ENCODE results near the gene CAMK1D.
"Not testable (repeated sequence)": the region's sequence is repeated elsewhere in the genome, so short reads cannot be mapped to it uniquely, and the experiment has no call there.

The CAMK1D gene

DNA sequence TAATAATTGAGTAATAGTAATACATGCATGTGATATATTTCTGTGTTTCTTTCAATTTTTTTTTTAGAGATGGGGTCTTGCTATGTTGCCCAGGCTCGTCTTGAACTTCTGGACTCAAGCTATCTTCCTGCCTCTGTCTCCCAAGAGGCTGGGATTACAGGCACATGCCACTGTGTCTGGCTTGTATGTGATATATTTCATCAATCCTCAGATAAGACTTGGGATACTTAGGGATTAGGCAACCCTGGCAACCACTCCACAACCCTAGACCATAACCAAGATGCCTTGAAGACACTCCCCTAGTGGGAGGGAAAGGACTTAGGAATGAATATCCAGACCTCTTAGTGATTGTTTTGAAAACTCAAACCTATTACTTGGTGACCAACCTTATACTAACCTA, 497.4 kb downstream of the CAMK1D start:
- DNase-seq (ENCODE audit: low read depth in 2 of 2) = no peak

DNA sequence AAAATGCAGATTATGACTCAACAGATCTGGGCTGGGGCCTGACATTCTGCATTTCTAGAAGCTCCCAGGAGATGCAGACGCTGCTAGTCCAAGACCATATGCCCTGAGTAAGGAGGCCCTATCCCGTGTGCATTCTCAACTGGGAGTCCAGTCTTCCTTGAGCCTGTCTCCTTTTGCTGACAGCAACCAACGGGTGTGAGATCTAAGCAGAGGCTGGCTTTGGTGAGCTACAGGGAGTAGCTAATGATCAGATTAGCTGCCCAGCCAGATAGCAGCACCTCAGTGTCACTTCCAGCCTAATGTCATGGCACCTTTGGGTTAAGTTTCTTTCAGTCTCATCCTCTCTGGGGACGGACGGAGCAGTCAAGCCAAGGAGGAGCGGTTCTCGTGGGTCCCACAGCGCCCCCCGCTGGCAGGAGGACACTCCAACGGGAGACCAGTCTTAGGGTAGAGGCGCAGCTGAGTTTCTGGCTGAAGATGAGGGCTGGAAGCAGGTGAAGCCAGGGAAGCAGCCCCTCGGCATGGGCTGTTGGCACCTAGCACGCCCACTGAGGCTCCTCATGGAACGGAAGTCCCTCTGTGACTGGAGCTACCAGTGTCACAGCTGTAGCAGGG, 498.1 kb downstream of the CAMK1D start:
- DNase-seq (ENCODE audit: low read depth in 2 of 2) = no peak

DNA sequence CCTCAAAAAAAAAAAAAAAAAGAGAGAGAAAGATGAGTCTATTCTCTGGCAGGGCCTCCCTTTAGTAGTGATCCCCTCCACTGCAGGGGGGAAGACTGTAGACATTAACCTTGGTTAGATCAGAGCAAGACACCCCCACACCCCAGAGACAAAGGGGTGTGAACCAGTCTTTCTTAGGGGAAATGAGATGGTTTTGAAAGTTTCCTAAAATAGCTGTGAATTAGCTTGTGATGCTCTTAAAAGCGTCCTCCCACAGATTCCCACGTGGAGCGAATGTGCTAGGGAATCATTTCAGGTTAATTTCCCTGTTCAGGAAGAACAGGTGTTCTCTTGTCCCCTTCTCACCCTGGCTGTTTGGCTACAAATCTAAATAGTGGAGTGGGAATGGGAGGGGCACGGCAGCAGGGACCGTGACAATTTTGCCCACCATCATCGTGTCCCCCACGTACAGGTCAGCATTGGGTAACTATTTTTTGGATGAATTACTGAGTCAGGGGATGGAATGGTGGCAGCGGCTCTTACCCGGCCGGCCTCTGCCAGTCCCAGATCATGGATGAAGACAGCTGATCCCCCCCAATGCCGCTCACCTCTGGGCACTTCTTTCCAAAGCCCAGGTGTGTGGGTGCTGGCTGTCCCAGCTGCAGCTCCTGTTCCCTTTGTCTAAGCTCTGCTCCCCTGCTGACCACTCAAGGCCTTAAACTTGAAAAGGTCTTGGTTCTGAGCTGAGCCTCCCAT, 499.3 kb downstream of the CAMK1D start:
- DNase-seq (ENCODE audit: low read depth in 2 of 2) = no peak

DNA sequence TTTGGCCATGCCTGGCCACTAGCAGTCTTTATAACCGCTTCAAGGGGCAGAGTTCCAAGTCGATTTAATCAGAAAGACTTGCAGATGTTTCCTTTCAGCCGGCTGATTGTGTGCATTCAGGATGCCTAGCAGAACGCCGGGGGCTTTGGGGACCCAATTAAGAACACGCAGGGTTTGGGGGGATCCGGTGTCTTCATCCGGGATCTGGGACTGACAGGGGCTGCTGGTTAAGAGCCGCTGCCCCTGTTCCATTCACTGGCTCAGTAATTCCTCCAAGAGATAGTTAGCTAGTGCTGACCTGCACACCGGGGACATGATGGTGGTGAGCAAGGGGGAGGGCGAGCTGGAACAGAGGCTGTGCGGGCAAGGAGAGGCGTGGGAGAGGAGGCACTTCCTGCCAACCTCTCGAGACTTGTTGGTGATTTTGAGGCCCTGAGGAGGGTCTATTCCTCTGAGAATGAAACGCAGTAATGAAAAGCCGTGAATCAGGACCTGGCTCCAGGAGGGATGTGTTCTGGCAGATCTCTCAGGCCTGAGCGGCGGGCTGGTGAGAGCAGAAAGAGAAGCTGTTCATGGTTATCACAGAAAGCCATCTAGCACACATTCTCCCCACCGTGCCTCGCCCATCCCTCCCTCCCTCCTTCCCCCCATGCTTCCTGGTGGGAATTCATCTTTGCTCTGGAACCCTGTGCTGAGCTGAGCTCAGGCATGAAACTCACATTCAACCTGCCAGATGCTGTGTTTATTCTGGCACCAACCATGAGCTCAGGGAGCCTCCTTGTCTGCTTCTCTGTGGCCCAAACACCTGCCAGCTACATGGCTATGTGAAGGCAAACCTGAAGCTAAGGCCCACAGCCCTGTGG, 500.2 kb downstream of the CAMK1D start:
- DNase-seq (ENCODE audit: low read depth in 2 of 2) = no peak

DNA sequence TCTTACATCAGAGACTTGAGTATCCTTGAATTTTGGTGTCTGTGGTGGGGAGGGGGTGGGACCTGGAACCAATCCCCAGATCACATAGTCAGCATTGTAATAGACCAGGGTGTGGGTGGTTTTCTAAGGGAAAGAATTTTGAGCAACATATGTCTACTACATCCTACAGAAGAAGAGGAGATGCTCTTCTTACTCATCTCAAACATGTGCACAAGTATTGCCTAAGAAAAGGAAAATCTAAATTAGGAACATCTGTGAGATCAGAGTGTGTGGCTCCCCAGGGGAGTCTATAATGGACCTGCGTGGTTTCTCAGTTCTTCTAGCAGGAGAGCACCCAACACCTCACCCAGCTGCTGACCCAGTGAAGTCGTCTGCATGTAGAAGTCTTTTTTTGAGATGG, 503.3 kb downstream of the CAMK1D start:
- peak; percentile 64 to 68 for DNase-seq (ENCODE audit: low read depth in 2 of 2)

DNA sequence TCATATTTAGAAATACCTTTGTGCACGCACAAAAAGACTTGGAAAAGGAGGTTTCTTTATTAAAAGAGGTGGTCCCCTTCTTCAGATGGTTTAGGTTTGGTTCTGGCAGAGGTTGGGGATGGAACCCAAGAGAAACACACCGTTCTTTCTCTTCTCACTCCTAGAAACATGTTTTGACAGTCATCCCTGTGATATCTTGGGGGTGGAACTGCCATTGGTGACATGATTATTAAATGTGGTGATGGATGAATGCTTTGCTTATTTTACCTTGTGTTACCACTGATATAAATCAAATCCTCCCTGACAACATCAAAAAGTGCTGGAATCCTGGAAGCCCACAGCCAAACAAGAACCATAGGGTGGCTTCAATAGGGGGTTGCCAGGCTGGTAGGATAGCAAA, 505.6 kb downstream of the CAMK1D start:
- no peak for DNase-seq (ENCODE audit: low read depth in 2 of 2)

DNA sequence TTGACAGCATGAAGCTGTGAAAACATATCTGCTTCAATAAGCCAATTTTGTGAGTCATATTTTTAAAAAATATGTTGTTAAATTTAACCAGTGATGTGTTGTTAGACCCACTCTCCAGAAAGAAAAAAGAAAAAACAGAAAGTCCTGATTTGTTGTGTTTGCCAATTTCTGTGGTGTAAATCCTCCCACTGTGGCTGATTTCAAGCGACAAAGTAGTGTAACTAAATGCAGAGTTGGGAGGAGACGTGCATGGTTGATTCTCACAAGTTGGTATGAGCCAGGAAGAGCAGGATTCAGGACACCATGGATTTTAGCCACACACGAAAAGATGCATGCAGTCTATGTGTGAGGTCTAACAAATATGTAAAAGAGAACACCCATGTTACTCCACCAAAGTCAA, 513.1 kb downstream of the CAMK1D start:
- DNase-seq (ENCODE audit: low read depth in 2 of 2) = no peak

DNA sequence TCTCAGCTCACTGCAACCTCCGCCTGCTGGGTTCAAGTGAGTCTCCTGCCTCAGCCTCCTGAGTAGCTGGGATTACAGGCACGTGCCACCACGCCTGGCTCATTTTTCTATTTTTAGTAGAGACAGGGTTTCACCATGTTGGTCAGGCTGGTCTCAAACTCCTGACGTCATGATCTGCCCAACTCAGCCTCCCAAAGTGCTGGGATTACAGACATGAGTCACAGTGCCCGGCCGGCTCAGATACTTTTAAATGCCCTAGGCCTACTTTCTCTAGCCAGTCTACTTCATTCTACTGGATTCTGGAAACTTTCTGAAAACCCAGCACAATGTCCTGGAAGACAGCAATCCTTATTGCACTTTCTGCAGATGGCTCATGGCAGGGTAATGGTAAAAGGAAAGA, 516.2 kb downstream of the CAMK1D start:
- not testable (repeated sequence) for DNase-seq (ENCODE audit: low read depth in 2 of 2)

DNA sequence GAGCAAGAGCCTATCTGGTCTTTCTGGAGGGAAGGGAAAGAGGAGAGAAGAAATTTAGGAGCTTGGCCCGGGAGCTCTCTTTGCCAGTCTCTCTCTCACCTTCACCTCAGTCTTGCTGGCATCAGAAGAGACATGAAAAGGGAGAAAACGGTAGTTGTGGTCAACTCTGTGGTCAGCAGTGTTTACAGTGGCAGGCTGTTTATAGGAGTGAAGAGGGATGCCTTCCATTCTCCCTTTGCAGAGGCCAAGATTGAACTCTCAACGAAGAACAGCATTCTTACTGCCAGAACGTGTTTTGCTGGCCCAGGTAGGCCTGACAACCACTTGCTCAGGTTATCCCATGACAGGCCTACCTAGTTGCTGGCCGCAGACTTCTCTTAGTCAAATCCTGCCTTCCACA, 518.9 kb downstream of the CAMK1D start:
- DNase-seq (ENCODE audit: low read depth in 2 of 2) = no peak

DNA sequence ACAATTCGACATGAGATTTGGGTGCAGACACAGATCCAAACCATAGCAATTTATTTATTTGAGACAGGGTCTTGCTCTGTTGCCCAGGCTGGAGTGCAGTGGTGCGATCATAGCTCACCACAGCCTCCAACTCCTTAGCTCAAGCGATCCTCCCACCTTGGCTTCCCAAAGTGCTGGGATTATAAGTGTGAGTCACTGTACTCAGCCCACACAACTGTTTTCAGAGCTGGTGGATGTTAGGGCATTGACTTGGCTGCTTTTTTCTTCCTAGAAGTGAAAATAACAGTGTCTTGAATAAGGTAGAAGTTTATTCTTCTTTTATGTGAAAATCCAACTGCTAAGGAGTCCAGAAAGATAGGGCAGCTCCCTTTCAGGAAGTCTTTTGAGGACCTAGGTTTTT, 520.1 kb downstream of the CAMK1D start:
- no peak for DNase-seq (ENCODE audit: low read depth in 2 of 2)

DNA sequence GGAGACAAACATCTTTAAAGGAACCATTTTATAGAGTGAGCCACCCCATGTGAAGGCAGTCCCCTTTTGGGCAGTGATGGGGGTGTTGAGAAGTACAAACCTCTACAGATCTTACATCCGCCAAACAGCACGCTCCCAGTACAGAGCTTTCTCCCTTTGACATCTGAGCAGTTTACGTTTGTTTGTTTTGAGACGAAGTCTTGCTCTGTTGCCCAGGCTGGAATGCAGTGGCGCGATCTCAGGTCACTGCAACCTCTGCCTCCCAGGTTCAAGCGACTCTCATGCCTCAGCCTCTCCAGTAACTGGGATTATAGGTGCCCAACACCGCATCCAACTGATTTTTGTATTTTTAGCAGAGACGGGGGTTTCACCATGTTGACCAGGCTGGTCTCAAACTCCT, 523.2 kb downstream of the CAMK1D start:
- DNase-seq (ENCODE audit: low read depth in 2 of 2) = no peak

DNA sequence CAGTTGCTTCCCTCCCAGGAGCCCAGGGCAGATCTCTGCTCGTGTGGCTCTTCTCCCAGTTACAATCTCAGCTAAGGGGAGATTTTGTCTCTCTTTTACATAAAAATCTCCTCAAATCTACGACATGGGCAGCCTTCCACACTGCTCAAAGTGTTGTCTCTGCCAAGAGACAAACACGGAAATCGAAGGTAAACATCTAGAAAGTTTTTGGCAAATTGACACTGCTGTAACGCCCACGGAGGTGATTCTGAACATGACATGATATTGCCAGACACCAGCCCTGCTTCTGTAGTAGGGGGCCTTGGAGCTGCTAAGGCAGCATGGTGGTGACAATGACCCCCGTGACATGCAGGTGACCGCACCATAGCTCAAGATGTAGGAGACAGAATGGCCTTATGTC, 523.8 kb downstream of the CAMK1D start:
- DNase-seq (ENCODE audit: low read depth in 2 of 2) = no peak

DNA sequence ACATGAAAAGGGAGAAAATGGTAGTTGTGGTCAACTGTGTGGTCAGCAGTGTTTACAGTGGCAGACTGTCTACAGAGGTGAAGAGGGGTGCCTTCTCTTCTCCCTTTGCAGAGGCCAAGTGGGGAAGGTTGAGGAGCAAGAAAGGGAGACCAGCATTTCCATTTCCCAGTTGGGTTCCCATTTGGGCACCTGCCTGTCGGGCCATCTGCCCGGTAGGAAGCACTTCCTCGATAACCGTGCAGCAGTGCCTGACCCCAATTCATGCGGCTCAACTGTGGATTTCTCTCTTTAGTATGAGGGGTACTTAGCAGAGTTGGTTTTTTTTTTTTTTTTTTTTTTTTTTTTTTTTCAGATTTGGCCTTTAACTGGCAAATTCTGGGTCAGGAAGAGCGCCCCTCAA, 525.2 kb downstream of the CAMK1D start:
- DNase-seq (ENCODE audit: low read depth in 2 of 2) = no peak

DNA sequence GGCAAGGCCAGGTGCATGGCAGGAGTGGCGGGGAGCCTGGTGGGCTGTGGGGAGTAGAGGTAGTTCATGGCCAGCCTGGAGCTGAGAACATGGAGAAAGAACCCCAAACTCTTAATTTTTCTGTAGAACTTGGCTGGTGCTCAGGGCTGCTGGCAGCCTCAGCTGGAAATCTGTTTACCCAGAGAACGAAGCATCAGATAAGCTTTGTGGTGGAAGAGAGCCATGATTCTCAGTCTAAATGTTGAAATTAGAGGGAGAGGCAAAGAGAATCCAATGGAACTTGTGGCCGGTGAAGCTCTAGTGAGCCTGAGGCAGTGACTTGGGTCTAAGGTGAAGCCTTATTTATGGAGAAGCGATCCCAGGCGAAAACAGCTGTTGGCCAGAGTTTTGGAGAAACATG, 525.8 kb downstream of the CAMK1D start:
- no peak for DNase-seq (ENCODE audit: low read depth in 2 of 2)

DNA sequence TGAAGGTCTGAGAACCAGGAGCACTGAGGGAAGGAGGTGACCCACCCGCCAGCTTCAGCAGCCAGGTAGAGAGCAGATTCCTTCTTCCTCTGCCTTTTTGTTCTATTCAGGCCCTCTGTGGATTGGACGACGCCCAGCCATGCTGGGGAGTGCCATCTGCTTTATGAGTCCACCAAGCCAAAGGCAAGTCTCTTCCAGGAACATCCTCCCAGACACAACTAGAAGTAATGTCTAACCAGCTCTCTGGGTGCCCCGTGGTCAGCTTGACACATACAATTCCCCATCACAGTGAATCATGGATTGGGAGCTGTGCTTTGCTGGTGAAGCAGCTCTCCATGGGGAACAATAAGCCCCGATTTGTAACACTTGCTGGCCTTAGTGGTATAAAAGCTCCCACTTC, 526.9 kb downstream of the CAMK1D start:
- no peak for DNase-seq (ENCODE audit: low read depth in 2 of 2)

DNA sequence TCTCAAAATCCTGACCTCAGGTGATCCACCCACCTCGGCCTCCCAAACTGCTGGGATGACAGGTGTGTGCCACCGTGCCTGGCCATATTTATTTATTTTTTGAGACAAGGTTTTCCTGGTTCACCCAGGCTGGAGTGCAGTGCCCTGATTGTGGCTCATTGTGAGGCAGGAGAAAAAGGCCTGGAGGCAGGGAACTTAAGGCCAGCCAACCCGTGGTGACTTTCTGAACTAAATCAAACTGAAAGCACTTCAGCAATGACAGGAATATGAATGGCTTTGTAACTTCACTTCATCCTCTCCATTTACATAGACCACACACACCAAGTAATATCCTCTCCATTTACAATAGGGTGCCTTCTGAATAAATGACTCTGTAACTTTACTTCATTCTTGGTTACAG, 527.8 kb downstream of the CAMK1D start:
- no peak for DNase-seq (ENCODE audit: low read depth in 2 of 2)

DNA sequence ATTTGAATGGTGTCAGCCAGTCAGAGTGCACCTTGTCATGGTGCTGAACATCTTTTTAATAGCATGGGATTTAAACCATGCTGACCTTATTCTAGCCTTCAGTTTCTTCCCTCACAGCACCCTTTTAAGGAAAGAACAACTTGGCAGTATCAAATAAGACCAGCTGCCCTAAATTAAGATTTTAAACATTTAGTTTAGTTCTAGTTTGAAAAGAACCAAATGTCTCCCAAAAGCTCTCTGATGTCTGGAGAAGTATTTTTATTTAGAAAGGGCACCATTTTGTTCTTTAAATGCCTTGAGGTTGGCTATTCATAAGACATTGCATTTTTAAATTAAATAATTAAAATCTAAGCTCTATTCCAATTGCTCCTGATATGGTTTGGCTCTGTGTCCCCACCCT, 531.1 kb downstream of the CAMK1D start:
- DNase-seq (ENCODE audit: low read depth in 2 of 2) = no peak

DNA sequence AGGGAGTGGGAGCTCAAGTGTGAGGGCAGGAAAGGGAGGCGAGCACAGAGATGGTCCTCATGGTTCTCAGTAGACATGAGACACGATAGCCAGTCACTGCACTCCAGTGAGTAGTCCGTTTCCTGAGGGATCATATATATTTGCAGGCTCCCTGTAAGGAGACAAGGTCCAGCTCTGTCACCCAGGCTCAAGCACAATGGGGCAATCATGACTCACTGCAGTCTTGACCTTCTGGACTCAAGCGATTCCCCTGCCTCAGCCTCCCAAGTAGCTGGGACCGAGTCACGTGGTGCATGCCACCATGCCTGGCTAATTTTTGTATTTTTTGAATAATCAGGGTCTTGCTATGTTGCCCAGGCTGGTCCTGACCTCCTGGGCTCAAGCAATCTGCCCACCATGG, 535.5 kb downstream of the CAMK1D start:
- DNase-seq (ENCODE audit: low read depth in 2 of 2) = no peak

Measured in fibroblast of skin of left quadriceps (primary cell).